CD4-positive, alpha-beta T cell treated with Interleukin-21 for 1 hour (primary cell): ENCODE data around the gene TMEM98.
"Not testable (repeated sequence)": the region's sequence is repeated elsewhere in the genome, so short reads cannot be mapped to it uniquely, and the experiment has no call there.

ENCODE experiments used
- DNase-seq: peaks from one replicate; pipeline ENCODE4 v3.0.0-alpha.2; 2020

TMEM98 gene

DNA sequence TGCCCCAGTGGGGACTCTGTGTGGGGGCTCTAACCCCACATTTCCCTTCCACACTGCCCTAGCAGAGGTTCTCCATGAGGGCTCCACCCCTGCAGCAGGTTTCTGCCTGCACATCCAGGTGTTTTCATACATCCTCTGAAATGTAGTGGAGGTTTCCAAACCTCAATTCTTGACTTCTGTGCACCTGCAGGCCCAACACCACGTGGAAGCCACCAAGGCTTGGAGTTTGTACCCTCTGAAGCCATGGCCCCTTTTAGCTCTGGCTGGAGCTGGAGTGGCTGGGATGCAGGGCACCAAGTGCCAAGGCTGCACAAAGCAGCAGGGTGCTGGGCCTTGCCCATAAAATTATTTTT, 59.5 kb downstream of the TMEM98 start:
- not testable (repeated sequence) for DNase-seq

DNA sequence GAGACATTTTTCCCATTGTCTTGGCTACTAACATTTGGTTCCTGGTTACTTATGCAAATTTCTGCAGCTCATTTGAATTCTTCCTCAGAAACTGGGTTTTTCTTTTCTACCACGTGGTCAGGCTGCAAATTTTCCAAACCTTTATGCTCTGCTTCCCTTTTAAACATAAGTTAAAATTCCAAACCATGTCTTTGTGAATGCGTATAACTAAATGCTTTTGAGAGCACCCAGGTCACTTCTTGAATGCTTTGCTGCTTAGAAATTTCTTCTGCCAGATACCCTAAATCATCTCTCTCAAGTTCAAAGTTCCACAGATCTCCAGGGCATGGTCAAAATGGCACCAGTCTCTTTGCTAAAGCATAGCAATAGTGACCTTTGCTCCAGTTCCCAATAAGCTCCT, 59.9 kb downstream of the TMEM98 start:
- DNase-seq = not testable (repeated sequence)

- DNase-seq = no peak
Observed at GRCh38 chr17:32988481-32989101, 60.6 kb downstream of the TMEM98 start.

- DNase-seq = no peak
Observed at GRCh38 chr17:32992321-32993033, 64.5 kb downstream of the TMEM98 start.

- DNase-seq = no peak
Observed at GRCh38 chr17:32993977-32994376, 66.0 kb downstream of the TMEM98 start.
